A673 (cell line): ENCODE data around the gene SLC2A9. TPM values are rescaled to one million over a fixed set of nuclear protein-coding genes. Genes with fewer than 3 reads are reported as not detected.

Experiments used
- BruUV-seq: library from RNA; stranded (reverse); fragments of 400-500 nt; replicated peaks from 2 replicates; lab custom pipeline; 2021; lab: Mats Ljungman, UMichigan
- CTCF ChIA-PET: fragments of 300-600 bp; sonication (Branson Sonifier 250); formaldehyde crosslinking; loops from one replicate; lab custom pipeline; 2022; ENCODE audit warnings: antibody characterized with exemption; lab: Charles Lee
- POLR2A ChIA-PET: fragments of 300-600 bp; sonication (Branson Sonifier 250); formaldehyde crosslinking; loops from one replicate; lab custom pipeline; 2022; ENCODE audit warnings: antibody characterized with exemption; ENCODE audit not compliant: low non-redundant PET; lab: Charles Lee
- DNase-seq: peaks from one replicate; pipeline ENCODE4 v3.0.0-alpha.2; 2015; ENCODE audit warnings: low spot score
- H3K27ac ChIP-seq: fragments of 200-600 bp; sonication (generic); 2 replicates; pipeline ENCODE4 v1.5.1; 2016; ENCODE audit warnings: mixed run types, low read depth, mild to moderate bottlenecking, mixed read lengths, antibody characterized with exemption, low read length; ENCODE audit not compliant: poor library complexity, severe bottlenecking
- H3K27me3 ChIP-seq: fragments of 200-600 bp; sonication (generic); replicated peaks from 2 replicates; pipeline ENCODE4 v1.6.1; 2017; ENCODE audit warnings: mixed run types, low read depth, mild to moderate bottlenecking, mixed read lengths, antibody characterized with exemption, low read length; ENCODE audit not compliant: insufficient read depth, poor library complexity
- H3K36me3 ChIP-seq: fragments of 200-600 bp; sonication (generic); 2 replicates; pipeline ENCODE4 v1.6.1; 2016; ENCODE audit warnings: mixed run types, mild to moderate bottlenecking, mixed read lengths, antibody characterized with exemption, low read length; ENCODE audit not compliant: insufficient read depth, poor library complexity, severe bottlenecking
- H3K4me1 ChIP-seq: fragments of 200-600 bp; sonication (generic); 2 replicates; pipeline ENCODE4 v1.6.1; 2017; ENCODE audit warnings: mixed run types, mild to moderate bottlenecking, mixed read lengths, antibody characterized with exemption, low read length; ENCODE audit not compliant: insufficient read depth, poor library complexity, severe bottlenecking
- H3K4me3 ChIP-seq: fragments of 200-600 bp; sonication (generic); 2 replicates; pipeline ENCODE4 v1.5.1; 2016; ENCODE audit warnings: low read depth, mixed run types, mild to moderate bottlenecking, mixed read lengths, low read length; ENCODE audit not compliant: poor library complexity, severe bottlenecking
- H3K9me3 ChIP-seq: fragments of 200-600 bp; sonication (generic); 2 replicates; pipeline ENCODE4 v1.6.1; 2016; ENCODE audit warnings: mixed run types, low read depth, mild to moderate bottlenecking, mixed read lengths, antibody characterized with exemption, low read length; ENCODE audit not compliant: poor library complexity, severe bottlenecking
- EZH2 ChIP-seq: fragments of 200-600 bp; sonication (generic); IDR thresholded peaks from 2 replicates; pipeline ENCODE4 v1.6.1; 2017; ENCODE audit warnings: borderline replicate concordance, low read depth, mild to moderate bottlenecking, mixed read lengths, antibody characterized with exemption, low read length; ENCODE audit not compliant: poor library complexity, severe bottlenecking
- intact Hi-C: fragments of 100-400 bp; cut with micrococcal nuclease; formaldehyde crosslinking; loops from one replicate; pipeline ENCODE4 v1.10.0; 2022; ENCODE audit not compliant: unreplicated experiment
- total RNA-seq: library from RNA; stranded (reverse); gene quantifications from 2 replicates; pipeline ENCODE4 v1.2.3, GENCODE V29; 2021
- TF ChIP-seq, protein P1 (sequence below): fragments of 300-800, 200-600 bp; sonication (generic); conservative IDR thresholded peaks from 2 replicates; pipeline ENCODE4 v1.5.1; 2017; ENCODE audit warnings: low read depth, mild to moderate bottlenecking, antibody characterized with exemption, low read length, moderate library complexity, mixed read lengths

SLC2A9 gene
- total RNA-seq, 1 experiment from 2014 or later, result not detected

DNA sequence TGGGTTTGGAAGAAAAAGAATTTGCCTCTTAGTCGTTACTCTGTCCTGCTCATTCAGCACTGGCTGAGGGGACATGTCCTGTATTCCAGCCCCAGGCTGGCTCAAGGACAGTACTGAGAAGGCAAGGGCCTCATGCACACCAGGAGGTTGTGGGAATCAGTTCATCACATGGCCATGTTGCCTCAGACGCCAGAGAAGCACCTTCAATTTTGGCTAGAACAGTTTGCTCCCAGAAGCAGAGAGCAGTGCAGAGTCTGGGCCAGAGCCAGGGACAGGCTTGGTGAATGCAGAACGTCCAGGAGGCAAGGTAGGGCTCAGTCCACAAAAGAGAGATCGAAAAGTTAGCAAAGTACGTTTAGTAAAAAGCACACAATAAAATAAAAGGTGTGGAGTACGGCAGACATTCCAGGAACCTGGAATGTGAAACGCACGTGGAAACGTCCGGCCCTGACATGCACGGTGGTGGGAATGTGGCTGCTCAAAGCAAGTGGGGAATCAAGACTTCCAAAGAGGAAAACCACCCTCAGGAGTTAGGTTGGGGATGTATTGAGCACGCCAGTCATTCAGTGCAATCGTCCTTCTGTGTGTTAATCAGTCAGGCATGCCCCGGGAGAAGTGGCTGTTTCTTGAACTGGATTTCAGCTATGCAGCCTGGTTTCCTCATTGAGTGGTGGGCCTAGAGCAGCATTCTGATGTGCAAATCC is 1.2 kb upstream of the SLC2A9 start:
- no peaks in the 10 kb centered on the region for H3K36me3 ChIP-seq
- H3K4me1 ChIP-seq, result no peaks in the 10 kb centered on the region
- no peak overlapping the region for H3K27ac ChIP-seq
- TF ChIP-seq, protein P1, sequence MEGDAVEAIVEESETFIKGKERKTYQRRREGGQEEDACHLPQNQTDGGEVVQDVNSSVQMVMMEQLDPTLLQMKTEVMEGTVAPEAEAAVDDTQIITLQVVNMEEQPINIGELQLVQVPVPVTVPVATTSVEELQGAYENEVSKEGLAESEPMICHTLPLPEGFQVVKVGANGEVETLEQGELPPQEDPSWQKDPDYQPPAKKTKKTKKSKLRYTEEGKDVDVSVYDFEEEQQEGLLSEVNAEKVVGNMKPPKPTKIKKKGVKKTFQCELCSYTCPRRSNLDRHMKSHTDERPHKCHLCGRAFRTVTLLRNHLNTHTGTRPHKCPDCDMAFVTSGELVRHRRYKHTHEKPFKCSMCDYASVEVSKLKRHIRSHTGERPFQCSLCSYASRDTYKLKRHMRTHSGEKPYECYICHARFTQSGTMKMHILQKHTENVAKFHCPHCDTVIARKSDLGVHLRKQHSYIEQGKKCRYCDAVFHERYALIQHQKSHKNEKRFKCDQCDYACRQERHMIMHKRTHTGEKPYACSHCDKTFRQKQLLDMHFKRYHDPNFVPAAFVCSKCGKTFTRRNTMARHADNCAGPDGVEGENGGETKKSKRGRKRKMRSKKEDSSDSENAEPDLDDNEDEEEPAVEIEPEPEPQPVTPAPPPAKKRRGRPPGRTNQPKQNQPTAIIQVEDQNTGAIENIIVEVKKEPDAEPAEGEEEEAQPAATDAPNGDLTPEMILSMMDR, result no peak
- TF ChIP-seq EZH2, result no peak
- BruUV-seq, result no TSS peak
- no peak for DNase-seq
- no peaks in the 10 kb centered on the region for H3K9me3 ChIP-seq
- no peak overlapping the region for H3K4me3 ChIP-seq
- POLR2A ChIA-PET, result no interaction called here
- H3K27me3 ChIP-seq, result peaks cover 7% of the 10 kb centered on the region
- CTCF ChIA-PET, result no interaction called here
- intact Hi-C loops, result no loop called here

DNA sequence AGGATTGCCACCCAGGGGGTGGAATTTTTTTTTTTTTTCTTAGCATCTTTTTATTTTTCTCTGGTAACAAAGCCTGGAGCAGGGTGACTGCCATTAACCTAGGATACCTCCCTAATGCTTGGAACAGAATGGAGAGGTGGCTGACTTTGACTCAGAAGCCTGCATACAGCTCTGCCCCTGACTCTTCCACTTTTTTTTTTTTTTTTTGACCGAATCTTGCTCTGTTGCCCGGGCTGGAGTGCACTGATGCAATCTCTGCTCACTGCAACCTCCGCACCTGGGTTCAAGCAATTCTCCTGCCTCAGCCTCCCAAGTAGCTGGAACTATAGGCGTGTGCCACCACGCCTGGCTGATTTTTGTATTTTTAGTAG is 341 bp upstream of the SLC2A9 start:
- Histone ChIP-seq H3K36me3 (no peaks in the 10 kb centered on the region), H3K27ac (no peak overlapping the region), H3K4me3 (no peak overlapping the region), H3K9me3 (no peaks in the 10 kb centered on the region), H3K4me1 (no peaks in the 10 kb centered on the region), H3K27me3 (no peaks in the 10 kb centered on the region)
- DNase-seq, result no peak
- no peak for TF ChIP-seq EZH2
- TF ChIP-seq, protein P1, result no peak
- POLR2A ChIA-PET, result no interaction called here
- CTCF ChIA-PET, result no interaction called here
- no TSS peak for BruUV-seq
- intact Hi-C loops, result no loop called here

DNA sequence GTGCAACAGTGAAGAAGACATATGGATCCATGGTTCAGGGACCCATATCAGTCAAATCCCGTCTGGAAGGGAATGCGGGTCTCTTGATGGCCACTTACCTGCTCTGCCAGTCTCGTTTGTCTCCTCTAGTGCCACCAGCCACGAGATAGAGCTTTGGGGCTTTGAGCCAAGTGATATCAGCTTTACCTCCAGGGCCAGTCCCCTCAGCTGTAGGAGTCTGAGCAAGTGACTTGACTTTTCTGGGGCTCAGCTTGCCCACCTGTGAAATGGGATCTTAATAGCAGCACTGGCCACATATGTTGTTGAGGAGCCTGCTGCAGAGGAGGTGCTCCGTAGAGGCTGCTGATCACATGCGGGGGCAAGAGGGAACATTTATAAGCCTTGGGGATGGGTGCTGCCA is 1.2 kb downstream of the SLC2A9 start:
- DNase-seq, result no peak
- Histone ChIP-seq H3K4me1 (no peaks in the 10 kb centered on the region), H3K27ac (no peak overlapping the region), H3K4me3 (no peak overlapping the region), H3K27me3 (no peaks in the 10 kb centered on the region), H3K36me3 (no peaks in the 10 kb centered on the region), H3K9me3 (no peaks in the 10 kb centered on the region)
- intact Hi-C loops, result no loop called here
- TF ChIP-seq, protein P1, result no peak
- no peak for TF ChIP-seq EZH2
- POLR2A ChIA-PET, result no interaction called here
- CTCF ChIA-PET, result no interaction called here
- no TSS peak for BruUV-seq
